PC-9 (cell line): ENCODE measurements around the gene SMARCA2. TPM values are rescaled to one million over a fixed set of nuclear protein-coding genes. Genes with fewer than 3 reads are reported as not detected.

Source experiments
- BruUV-seq: library from RNA; stranded (reverse); fragments of 400-500 nt; replicated peaks from 2 replicates; lab custom pipeline; 2021; lab: Mats Ljungman, UMichigan
- CTCF ChIA-PET: fragments of 300-600 bp; sonication (Branson Sonifier 250); formaldehyde crosslinking; loops from one replicate; lab custom pipeline; 2022; ENCODE audit warnings: antibody characterized with exemption; lab: Charles Lee
- POLR2A ChIA-PET: fragments of 300-600 bp; sonication (Branson Sonifier 250); formaldehyde crosslinking; loops from one replicate; lab custom pipeline; 2022; ENCODE audit warnings: antibody characterized with exemption; ENCODE audit not compliant: unreplicated experiment; lab: Charles Lee
- DNase-seq, 2 experiments: peaks; one replicate each; pipeline versions ENCODE4 v3.0.0 to v3.0.0-alpha.2; 2015 to 2022; ENCODE audit warnings: mixed read lengths in 1 of 2
- H2AFZ ChIP-seq: fragments of 200-600 bp; sonication (generic); 2 replicates; pipeline ENCODE4 v1.8.1; 2017; ENCODE audit warnings: antibody characterized with exemption
- H3F3A ChIP-seq: fragments of 200-600 bp; sonication (generic); 2 replicates; pipeline ENCODE4 v1.8.1; 2017; ENCODE audit warnings: antibody characterized with exemption, mild to moderate bottlenecking, low read depth; ENCODE audit not compliant: insufficient read depth
- H3K27ac ChIP-seq: fragments of 200-600 bp; sonication (generic); 2 replicates; pipeline ENCODE4 v1.6.1; 2016; ENCODE audit warnings: mixed run types
- H3K27me3 ChIP-seq: fragments of 200-600 bp; sonication (generic); 2 replicates; pipeline ENCODE4 v1.6.1; 2016; ENCODE audit warnings: low read depth, mixed run types; ENCODE audit not compliant: insufficient read depth
- H3K36me3 ChIP-seq: fragments of 200-600 bp; sonication (generic); 2 replicates; pipeline ENCODE4 v1.6.1; 2016; ENCODE audit warnings: low read depth, mixed run types
- H3K4me1 ChIP-seq: fragments of 200-600 bp; sonication (generic); replicated peaks from 2 replicates; pipeline ENCODE4 v1.6.1; 2016; ENCODE audit warnings: mixed run types; ENCODE audit not compliant: insufficient read depth
- H3K4me2 ChIP-seq: fragments of 200-600 bp; sonication (generic); 2 replicates; pipeline ENCODE4 v1.6.1; 2017; ENCODE audit warnings: mixed run types
- H3K4me3 ChIP-seq: fragments of 200-600 bp; sonication (generic); 2 replicates; pipeline ENCODE4 v1.6.1; 2016; ENCODE audit warnings: mixed run types
- H3K79me2 ChIP-seq: fragments of 200-600 bp; sonication (generic); 2 replicates; pipeline ENCODE4 v1.6.1; 2017; ENCODE audit warnings: low read depth, mixed run types
- H3K9me2 ChIP-seq: fragments of 200-600 bp; sonication (generic); 2 replicates; pipeline ENCODE4 v1.8.1; 2017; ENCODE audit warnings: mild to moderate bottlenecking; ENCODE audit not compliant: insufficient read depth
- H3K9me3 ChIP-seq: fragments of 200-600 bp; sonication (generic); 2 replicates; pipeline ENCODE4 v1.8.1; 2016; ENCODE audit warnings: low read depth; ENCODE audit not compliant: insufficient read depth
- H4K20me1 ChIP-seq: fragments of 200-600 bp; sonication (generic); 2 replicates; pipeline ENCODE4 v1.8.1; 2017; ENCODE audit not compliant: insufficient read depth
- CTCF ChIP-seq: fragments of 200-600 bp; sonication (generic); conservative IDR thresholded peaks from 2 replicates; pipeline ENCODE4 v1.6.1; 2017; ENCODE audit warnings: mixed run types, antibody characterized with exemption, mild to moderate bottlenecking, moderate library complexity
- EZH2 ChIP-seq: fragments of 200-600 bp; sonication (generic); IDR thresholded peaks from 2 replicates; pipeline ENCODE4 v1.8.0; 2017; ENCODE audit warnings: antibody characterized with exemption, low read depth
- intact Hi-C: fragments of 100-400 bp; cut with micrococcal nuclease; formaldehyde crosslinking; loops from one replicate; pipeline ENCODE4 v1.10.0; 2022; ENCODE audit not compliant: unreplicated experiment
- total RNA-seq: library from RNA; stranded (reverse); gene quantifications from 2 replicates; pipeline ENCODE4 v1.2.3, GENCODE V29; 2021

SMARCA2 gene
- total RNA-seq, 1 experiment from 2014 or later = 29.3 TPM

DNA sequence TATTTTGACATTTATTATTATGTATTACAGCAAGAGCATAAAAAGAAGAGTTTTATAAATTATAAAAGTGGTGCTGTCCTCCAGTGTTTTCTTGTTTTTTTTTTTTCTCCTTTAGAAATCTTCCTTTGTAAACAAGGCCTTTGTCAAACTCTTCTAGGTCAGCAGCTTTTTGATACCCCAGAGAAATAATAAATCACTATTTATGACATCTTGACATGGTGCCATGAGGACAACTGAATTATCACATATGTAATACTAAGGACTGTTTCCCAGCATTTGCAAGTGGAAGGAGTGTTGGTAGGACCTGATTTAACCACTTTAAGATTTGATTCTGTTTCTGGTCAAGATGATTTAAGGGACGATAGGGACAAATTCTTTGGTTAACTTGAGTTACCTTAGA lies 4.6 kb downstream of the SMARCA2 start:
- POLR2A ChIA-PET = no interaction called here
- no peak for TF ChIP-seq EZH2
- TF ChIP-seq CTCF = no peak
- DNase-seq = no peak
- peaks cover 10% of the 10 kb centered on the region for H3K4me1 ChIP-seq
- CTCF ChIA-PET = no interaction called here
- H3K4me3 ChIP-seq = no peak overlapping the region
- H3K27me3 ChIP-seq = no peaks in the 10 kb centered on the region
- no TSS peak for BruUV-seq
- peaks cover 7% of the 10 kb centered on the region; the same call in 1 of the 2 replicates for H3F3A ChIP-seq
- no peaks in the 10 kb centered on the region for H4K20me1 ChIP-seq
- H3K4me2 ChIP-seq = no peak overlapping the region
- intact Hi-C loops = loop anchor here (5.0 kb wide), 1 partner anchor 823 kb away; the partner anchor contains the start of gene PUM3
- H2AFZ ChIP-seq = no peak overlapping the region
- no peaks in the 10 kb centered on the region for H3K36me3 ChIP-seq
- H3K27ac ChIP-seq = no peak overlapping the region
- H3K9me2 ChIP-seq = no peaks in the 10 kb centered on the region
- no peaks in the 10 kb centered on the region for H3K9me3 ChIP-seq
- no peaks in the 10 kb centered on the region; the same call in 1 of the 2 replicates for H3K79me2 ChIP-seq

DNA sequence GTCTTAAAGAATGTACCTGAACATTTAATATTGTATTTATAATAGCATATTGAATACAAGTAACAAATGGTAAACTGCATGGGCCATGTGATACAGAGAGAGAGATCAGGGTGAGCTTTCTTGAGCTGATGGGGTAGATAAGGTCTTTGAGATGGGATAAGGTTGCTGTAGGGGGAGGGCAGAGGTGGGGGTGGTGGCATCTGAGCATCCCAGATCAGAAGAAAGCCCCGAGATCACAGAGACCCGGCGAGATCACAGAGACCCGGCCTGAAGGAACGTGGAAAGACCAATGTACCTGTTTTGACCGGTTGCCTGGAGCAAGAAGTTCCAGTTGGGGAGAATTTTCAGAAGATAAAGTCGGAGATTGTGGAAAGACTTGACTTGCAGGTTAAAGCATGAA lies 6.6 kb downstream of the SMARCA2 start:
- ChIA-PET CTCF (no interaction called here), POLR2A (no interaction called here)
- H3K79me2 ChIP-seq = no peaks in the 10 kb centered on the region; the same call in 1 of the 2 replicates

DNA sequence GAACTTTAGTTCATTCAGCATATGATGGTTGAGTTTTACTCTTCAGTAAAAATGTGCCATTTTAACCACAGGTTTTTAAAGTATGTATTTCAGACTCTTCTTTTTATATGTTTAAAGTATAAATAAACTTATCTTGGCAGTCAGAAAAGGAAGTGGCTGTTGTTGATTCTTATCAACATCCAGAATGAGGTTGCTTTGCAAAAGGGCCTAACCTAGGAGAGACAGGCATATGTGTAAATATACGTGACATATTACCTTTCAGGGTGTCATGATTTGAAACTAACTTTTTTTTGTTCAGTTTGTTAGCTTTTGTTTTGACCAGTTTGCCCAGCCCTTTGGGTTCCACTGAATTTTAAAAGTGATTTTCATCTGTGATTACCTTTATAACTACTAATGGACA lies 7.4 kb downstream of the SMARCA2 start:
- intact Hi-C loops = no loop called here
- no peak for DNase-seq
- Histone ChIP-seq H3K4me2 (no peak overlapping the region), H3K9me3 (no peaks in the 10 kb centered on the region), H2AFZ (no peak overlapping the region), H3K27ac (no peak overlapping the region), H3K4me1 (peaks cover 10% of the 10 kb centered on the region), H3K36me3 (no peaks in the 10 kb centered on the region), H3F3A (no peaks in the 10 kb centered on the region), H3K27me3 (no peaks in the 10 kb centered on the region), H3K4me3 (no peak overlapping the region), H4K20me1 (no peaks in the 10 kb centered on the region), H3K79me2 (no peaks in the 10 kb centered on the region; the same call in 1 of the 2 replicates), H3K9me2 (no peaks in the 10 kb centered on the region)
- BruUV-seq = no TSS peak
- no peak for TF ChIP-seq EZH2
- no peak for TF ChIP-seq CTCF
- ChIA-PET CTCF (no interaction called here), POLR2A (no interaction called here)

More for the DNA sequence above, 6.6 kb downstream of the SMARCA2 start:
- H3K4me2 ChIP-seq = no peak overlapping the region
- no peaks in the 10 kb centered on the region for H3K9me2 ChIP-seq
- no peaks in the 10 kb centered on the region for H4K20me1 ChIP-seq
- H3K36me3 ChIP-seq = no peaks in the 10 kb centered on the region
- no peaks in the 10 kb centered on the region for H3F3A ChIP-seq
- no peak overlapping the region for H2AFZ ChIP-seq
- H3K4me3 ChIP-seq = no peak overlapping the region
- H3K9me3 ChIP-seq = no peaks in the 10 kb centered on the region
- TF ChIP-seq CTCF (no peak), EZH2 (no peak)
- no peak overlapping the region for H3K27ac ChIP-seq
- H3K4me1 ChIP-seq = peaks cover 10% of the 10 kb centered on the region
- no peaks in the 10 kb centered on the region for H3K27me3 ChIP-seq
- intact Hi-C loops = no loop called here
- BruUV-seq = no TSS peak
- DNase-seq = no peak
